Liver (tissue), 3 donors: ENCODE measurements around the gene OTUD6A.

Source experiments
- EGR1 ChIP-seq, 2 donors: IDR thresholded peaks; 2 replicates each; pipeline ENCODE4 v1.6.1; 2016 to 2018; ENCODE audit warnings: antibody characterized with exemption in 2 of 2, low read depth in 2 of 2
- RAD21 ChIP-seq, 2 donors: IDR thresholded peaks; 2 replicates each; pipeline ENCODE4 v1.6.1; 2016; ENCODE audit warnings: antibody characterized with exemption in 2 of 2, mild to moderate bottlenecking in 2 of 2
- SP1 ChIP-seq: IDR thresholded peaks from 2 replicates; pipeline ENCODE4 v1.6.1; 2018; ENCODE audit warnings: antibody characterized with exemption, mild to moderate bottlenecking
- TF ChIP-seq, protein P1 (sequence below): fragments of 150-350 bp; IDR thresholded peaks from 2 replicates; pipeline ENCODE4 v1.5.1; 2017; ENCODE audit warnings: improper control_type of control experiment, low read depth, low read length; ENCODE audit not compliant: missing input control
- donor health status: healthy.
- donor health status: healthy.

DNA sequence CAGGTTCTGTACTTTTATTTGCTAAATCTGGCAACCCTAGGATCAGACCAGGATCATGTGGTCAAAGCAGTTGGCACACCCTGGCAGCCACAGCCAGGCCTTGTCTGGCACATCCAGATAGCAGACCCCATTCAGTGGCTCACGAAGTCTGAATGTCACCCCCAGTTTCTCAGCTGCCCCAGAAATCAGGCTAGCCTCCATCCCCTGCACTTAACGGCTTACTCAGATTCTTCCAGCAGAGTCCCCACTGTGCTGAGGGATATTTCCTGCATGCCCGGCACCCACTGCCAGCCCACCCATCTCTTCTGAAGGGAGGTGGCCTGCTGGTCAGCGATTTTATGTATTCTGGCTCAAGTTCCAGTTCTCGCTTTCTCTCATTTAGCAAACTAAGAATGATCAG lies 7.9 kb upstream of the OTUD6A start:
- TF ChIP-seq, protein P1, sequence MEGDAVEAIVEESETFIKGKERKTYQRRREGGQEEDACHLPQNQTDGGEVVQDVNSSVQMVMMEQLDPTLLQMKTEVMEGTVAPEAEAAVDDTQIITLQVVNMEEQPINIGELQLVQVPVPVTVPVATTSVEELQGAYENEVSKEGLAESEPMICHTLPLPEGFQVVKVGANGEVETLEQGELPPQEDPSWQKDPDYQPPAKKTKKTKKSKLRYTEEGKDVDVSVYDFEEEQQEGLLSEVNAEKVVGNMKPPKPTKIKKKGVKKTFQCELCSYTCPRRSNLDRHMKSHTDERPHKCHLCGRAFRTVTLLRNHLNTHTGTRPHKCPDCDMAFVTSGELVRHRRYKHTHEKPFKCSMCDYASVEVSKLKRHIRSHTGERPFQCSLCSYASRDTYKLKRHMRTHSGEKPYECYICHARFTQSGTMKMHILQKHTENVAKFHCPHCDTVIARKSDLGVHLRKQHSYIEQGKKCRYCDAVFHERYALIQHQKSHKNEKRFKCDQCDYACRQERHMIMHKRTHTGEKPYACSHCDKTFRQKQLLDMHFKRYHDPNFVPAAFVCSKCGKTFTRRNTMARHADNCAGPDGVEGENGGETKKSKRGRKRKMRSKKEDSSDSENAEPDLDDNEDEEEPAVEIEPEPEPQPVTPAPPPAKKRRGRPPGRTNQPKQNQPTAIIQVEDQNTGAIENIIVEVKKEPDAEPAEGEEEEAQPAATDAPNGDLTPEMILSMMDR: no peak
- TF ChIP-seq EGR1 (IDR thresholded peaks at IDR 0.05; ENCODE audit: low read depth in 2 of 2): no peak
- TF ChIP-seq SP1: no peak
- TF ChIP-seq RAD21 (IDR thresholded peaks at IDR 0.05): no peak
